ENCODE measurements around the gene ELOVL1.

Gene ELOVL1

GRCh38 chr1:43352881-43353280 is 14.9 kb downstream of the ELOVL1 start:
- DNase-seq: no peak

- no peak for DNase-seq
Measured at GRCh38 chr1:43352351-43352705, 15.5 kb downstream of the ELOVL1 start.

GRCh38 chr1:43351421-43352350 is 16.1 kb downstream of the ELOVL1 start:
- no peak for DNase-seq

- DNase-seq: no peak
Measured at GRCh38 chr1:43350976-43351375, 16.8 kb downstream of the ELOVL1 start.

GRCh38 chr1:43349594-43350306 is 18.1 kb downstream of the ELOVL1 start:
- DNase-seq: no peak

GRCh38 chr1:43348809-43349593 is 18.8 kb downstream of the ELOVL1 start:
- DNase-seq: peak; percentile 53

GRCh38 chr1:43348343-43348808 is 19.4 kb downstream of the ELOVL1 start:
- no peak for DNase-seq

GRCh38 chr1:43346636-43347035 is 21.2 kb downstream of the ELOVL1 start:
- DNase-seq: no peak

- no peak for DNase-seq
Measured at GRCh38 chr1:43345120-43345519, 22.7 kb downstream of the ELOVL1 start.

GRCh38 chr1:43344267-43344850 is 23.5 kb downstream of the ELOVL1 start:
- no peak for DNase-seq

- no peak for DNase-seq
Measured at GRCh38 chr1:43340559-43340958, 27.3 kb downstream of the ELOVL1 start.

- no peak for DNase-seq
Measured at GRCh38 chr1:43339584-43340232, 28.1 kb downstream of the ELOVL1 start.

GRCh38 chr1:43338001-43338400 is 29.8 kb downstream of the ELOVL1 start:
- no peak for DNase-seq

- no peak for DNase-seq
Measured at GRCh38 chr1:43337588-43337987, 30.2 kb downstream of the ELOVL1 start, which contains the start of gene MPL. Gene MPL, plus strand, starts transcription at chr1:43337818. Its CDS starts 31 bp downstream, at chr1:43337849.

- DNase-seq: no peak
Measured at GRCh38 chr1:43334453-43335205, 33.2 kb downstream of the ELOVL1 start.

- DNase-seq: no peak
Measured at GRCh38 chr1:43331688-43332087, 36.1 kb downstream of the ELOVL1 start.

GRCh38 chr1:43329995-43330751 is 37.6 kb downstream of the ELOVL1 start:
- no peak for DNase-seq

- no peak for DNase-seq
Measured at GRCh38 chr1:43327549-43328292, 40.1 kb downstream of the ELOVL1 start.

- DNase-seq: no peak
Measured at GRCh38 chr1:43325381-43325780, 42.4 kb downstream of the ELOVL1 start.

GRCh38 chr1:43324810-43325209 is 43.0 kb downstream of the ELOVL1 start:
- no peak for DNase-seq

Data from activated gamma-delta T cell treated with Interleukin-2 at 50 U/mL for 16 hours (primary cell).